Measurements from ENCODE around the gene MAGOHB.
A peak's percentile ranks its signal among the peaks of the same experiment; 100 is the strongest.
"Not testable (repeated sequence)": the region's sequence is repeated elsewhere in the genome, so short reads cannot be mapped to it uniquely, and the experiment has no call there.

The MAGOHB gene

GRCh38 chr12:10612984-10613348, 443 bp downstream of the MAGOHB start:
- DNase-seq = peak in 1 of 51 donors; percentile 46

GRCh38 chr12:10612110-10612509, 1.3 kb downstream of the MAGOHB start:
- DNase-seq = peak in 1 of 51 donors; percentile 3

GRCh38 chr12:10611258-10611657, 2.2 kb downstream of the MAGOHB start:
- DNase-seq = not testable (repeated sequence)

- DNase-seq = no peak
Observed at GRCh38 chr12:10610188-10610587, 3.2 kb downstream of the MAGOHB start.

- DNase-seq = no peak
Observed at GRCh38 chr12:10607885-10608458, 5.4 kb downstream of the MAGOHB start.

GRCh38 chr12:10601860-10602259, 11.5 kb downstream of the MAGOHB start:
- no peak for DNase-seq

- DNase-seq = no peak
Observed at GRCh38 chr12:10600988-10601387, 12.4 kb downstream of the MAGOHB start.

- no peak for DNase-seq
Observed at GRCh38 chr12:10595881-10596280, 17.5 kb downstream of the MAGOHB start.

- DNase-seq = no peak
Observed at GRCh38 chr12:10590966-10591365, 22.4 kb downstream of the MAGOHB start.

- no peak for DNase-seq
Observed at GRCh38 chr12:10584415-10584814, 29.0 kb downstream of the MAGOHB start.

GRCh38 chr12:10582704-10583103, 30.7 kb downstream of the MAGOHB start:
- DNase-seq = no peak

- DNase-seq = not testable (repeated sequence)
Observed at GRCh38 chr12:10582133-10582532, 31.3 kb downstream of the MAGOHB start.

GRCh38 chr12:10574307-10574706, 39.1 kb downstream of the MAGOHB start:
- DNase-seq = no peak

GRCh38 chr12:10572021-10572490, 41.4 kb downstream of the MAGOHB start:
- not testable (repeated sequence) for DNase-seq

GRCh38 chr12:10571141-10571540, 42.3 kb downstream of the MAGOHB start:
- no peak for DNase-seq

- DNase-seq = no peak
Observed at GRCh38 chr12:10567813-10568212, 45.6 kb downstream of the MAGOHB start.

GRCh38 chr12:10563966-10564365, 49.4 kb downstream of the MAGOHB start:
- DNase-seq = no peak

- DNase-seq = no peak
Observed at GRCh38 chr12:10563002-10563401, 50.4 kb downstream of the MAGOHB start.

GRCh38 chr12:10562306-10562933, 51.0 kb downstream of the MAGOHB start:
- peak in 5 of 51 donors; percentile 0 to 36 (median 4) for DNase-seq

- DNase-seq = no peak
Observed at GRCh38 chr12:10559244-10559643, 54.2 kb downstream of the MAGOHB start.

- no peak for DNase-seq
Observed at GRCh38 chr12:10558789-10559188, 54.6 kb downstream of the MAGOHB start.

GRCh38 chr12:10558301-10558700, 55.1 kb downstream of the MAGOHB start:
- DNase-seq = no peak

GRCh38 chr12:10557766-10558165, 55.6 kb downstream of the MAGOHB start:
- no peak for DNase-seq

- DNase-seq = no peak
Observed at GRCh38 chr12:10557329-10557728, 56.1 kb downstream of the MAGOHB start.
